Anterior cingulate cortex (tissue), 58 donors: Measurements from ENCODE around the gene NOS2.
"Not testable (repeated sequence)": the region's sequence is repeated elsewhere in the genome, so short reads cannot be mapped to it uniquely, and the experiment has no call there.

ENCODE experiments used
- DNase-seq, 58 donors: peaks; one replicate each; lab custom pipeline; 2025; lab: John Stamatoyannopoulos, UW

The NOS2 gene

GRCh38 chr17:27793168-27793905, 7.0 kb downstream of the NOS2 start:
- DNase-seq = peak in 14 of 58 donors; percentile 3 to 28 (median 18)

- DNase-seq = no peak
Observed at GRCh38 chr17:27792095-27792494, 8.2 kb downstream of the NOS2 start.

GRCh38 chr17:27788919-27789318, 11.4 kb downstream of the NOS2 start:
- no peak for DNase-seq

- no peak for DNase-seq
Observed at GRCh38 chr17:27783440-27784350, 16.6 kb downstream of the NOS2 start.

- no peak for DNase-seq
Observed at GRCh38 chr17:27782791-27783206, 17.5 kb downstream of the NOS2 start.

- DNase-seq = peak in 1 of 58 donors; percentile 1
Observed at GRCh38 chr17:27780828-27781404, 19.4 kb downstream of the NOS2 start.

GRCh38 chr17:27780092-27780827, 20.1 kb downstream of the NOS2 start:
- no peak for DNase-seq

GRCh38 chr17:27778183-27778582, 22.1 kb downstream of the NOS2 start:
- no peak for DNase-seq

GRCh38 chr17:27776882-27777624, 23.3 kb downstream of the NOS2 start:
- no peak for DNase-seq

GRCh38 chr17:27771586-27771985, 28.7 kb downstream of the NOS2 start:
- no peak for DNase-seq

- no peak for DNase-seq
Observed at GRCh38 chr17:27770877-27771276, 29.5 kb downstream of the NOS2 start.

GRCh38 chr17:27768858-27769410, 31.4 kb downstream of the NOS2 start:
- no peak for DNase-seq

- DNase-seq = no peak
Observed at GRCh38 chr17:27766438-27766837, 33.9 kb downstream of the NOS2 start.

GRCh38 chr17:27765353-27765752, 35.0 kb downstream of the NOS2 start:
- DNase-seq = no peak

GRCh38 chr17:27764589-27764988, 35.7 kb downstream of the NOS2 start:
- DNase-seq = peak in 1 of 58 donors; percentile 23

- DNase-seq = no peak
Observed at GRCh38 chr17:27762527-27763305, 37.6 kb downstream of the NOS2 start.

GRCh38 chr17:27760931-27761330, 39.4 kb downstream of the NOS2 start:
- DNase-seq = not testable (repeated sequence)

GRCh38 chr17:27760069-27760885, 40.1 kb downstream of the NOS2 start:
- peak in 40 of 58 donors; percentile 4 to 78 (median 22) for DNase-seq
